IPS-18c (cell line): Measurements from ENCODE around the gene ARGLU1.

Source experiments
- H3K4me3 ChIP-seq: 2 replicates; pipeline ENCODE4 v1.7.0; 2013; ENCODE audit warnings: low read depth, mild to moderate bottlenecking, low read length, moderate library complexity; ENCODE audit not compliant: insufficient read depth
- H3K9me3 ChIP-seq: one replicate; pipeline ENCODE4 v1.6.1; 2013; ENCODE audit warnings: mild to moderate bottlenecking, low read length, moderate library complexity; ENCODE audit not compliant: control insufficient read depth, insufficient read depth

ARGLU1 gene

GRCh38 chr13:106499113-106499512, 68.8 kb downstream of the ARGLU1 start:
- H3K9me3 ChIP-seq: no peaks in the 10 kb centered on the region
- no peak overlapping the region for H3K4me3 ChIP-seq

- no peaks in the 10 kb centered on the region for H3K9me3 ChIP-seq
- no peak overlapping the region for H3K4me3 ChIP-seq
Observed at GRCh38 chr13:106498571-106498970, 69.4 kb downstream of the ARGLU1 start.

GRCh38 chr13:106498158-106498557, 69.8 kb downstream of the ARGLU1 start:
- no peaks in the 10 kb centered on the region for H3K9me3 ChIP-seq
- no peak overlapping the region for H3K4me3 ChIP-seq

GRCh38 chr13:106497079-106497478, 70.9 kb downstream of the ARGLU1 start:
- Histone ChIP-seq H3K9me3 (no peaks in the 10 kb centered on the region), H3K4me3 (no peak overlapping the region)

- H3K9me3 ChIP-seq: no peaks in the 10 kb centered on the region
- no peak overlapping the region for H3K4me3 ChIP-seq
Observed at GRCh38 chr13:106496072-106496997, 71.6 kb downstream of the ARGLU1 start.

GRCh38 chr13:106494936-106495335, 73.0 kb downstream of the ARGLU1 start:
- no peaks in the 10 kb centered on the region for H3K9me3 ChIP-seq
- H3K4me3 ChIP-seq: no peak overlapping the region

- no peaks in the 10 kb centered on the region for H3K9me3 ChIP-seq
- H3K4me3 ChIP-seq: no peak overlapping the region
Observed at GRCh38 chr13:106494506-106494905, 73.4 kb downstream of the ARGLU1 start.

GRCh38 chr13:106493533-106494220, 74.3 kb downstream of the ARGLU1 start:
- Histone ChIP-seq H3K9me3 (no peaks in the 10 kb centered on the region), H3K4me3 (no peak overlapping the region)

- H3K4me3 ChIP-seq: no peak overlapping the region
- H3K9me3 ChIP-seq: no peaks in the 10 kb centered on the region
Observed at GRCh38 chr13:106492588-106493475, 75.1 kb downstream of the ARGLU1 start.

GRCh38 chr13:106491928-106492587, 75.9 kb downstream of the ARGLU1 start:
- Histone ChIP-seq H3K4me3 (no peak overlapping the region), H3K9me3 (no peaks in the 10 kb centered on the region)
